GOT3 (cell line): ENCODE results near the gene CDCP2.

Source experiments
- DNase-seq: peaks from one replicate; lab custom pipeline; 2025; ENCODE audit warnings: mixed read lengths; lab: John Stamatoyannopoulos, UW

Gene CDCP2

DNA sequence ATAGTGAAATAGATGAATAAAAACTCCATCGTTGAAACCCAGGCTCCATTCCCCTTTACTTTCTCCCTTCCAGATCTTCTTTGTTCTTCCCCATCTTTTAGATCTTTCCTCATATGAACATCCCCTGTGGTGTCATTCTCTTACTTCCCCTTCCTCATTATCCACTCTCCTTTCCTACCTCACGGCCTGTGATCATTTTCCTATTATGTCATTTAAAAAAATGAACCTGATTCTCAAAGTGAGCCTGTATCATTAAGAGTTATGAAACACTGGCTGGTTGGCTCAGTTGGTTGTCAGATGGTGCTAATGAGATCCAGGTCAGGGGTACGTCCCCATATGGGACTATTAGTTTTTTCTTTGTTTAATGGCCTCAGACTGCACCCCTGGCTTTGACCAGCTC is 61.1 kb downstream of the CDCP2 start:
- DNase-seq, result no peak

DNA sequence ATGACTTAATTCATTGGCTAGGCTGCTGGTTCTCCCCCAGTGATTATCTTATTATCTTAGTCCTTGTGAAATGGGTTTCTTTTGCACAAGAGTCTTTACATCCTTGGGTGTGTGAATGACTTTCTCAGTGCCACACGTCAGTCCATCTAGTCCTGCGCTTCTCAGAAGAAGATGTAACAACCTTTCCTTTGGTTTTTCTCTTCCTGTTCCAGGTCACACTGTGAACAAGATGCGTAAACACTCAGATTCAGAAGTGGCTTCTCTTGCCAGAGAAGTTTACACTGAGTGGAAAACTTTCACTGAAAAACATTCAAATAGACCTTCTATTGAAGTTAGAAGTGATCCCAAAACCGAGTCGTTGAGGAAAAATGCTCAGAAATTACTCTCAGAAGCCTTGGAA is 64.4 kb downstream of the CDCP2 start:
- DNase-seq, result no peak

DNA sequence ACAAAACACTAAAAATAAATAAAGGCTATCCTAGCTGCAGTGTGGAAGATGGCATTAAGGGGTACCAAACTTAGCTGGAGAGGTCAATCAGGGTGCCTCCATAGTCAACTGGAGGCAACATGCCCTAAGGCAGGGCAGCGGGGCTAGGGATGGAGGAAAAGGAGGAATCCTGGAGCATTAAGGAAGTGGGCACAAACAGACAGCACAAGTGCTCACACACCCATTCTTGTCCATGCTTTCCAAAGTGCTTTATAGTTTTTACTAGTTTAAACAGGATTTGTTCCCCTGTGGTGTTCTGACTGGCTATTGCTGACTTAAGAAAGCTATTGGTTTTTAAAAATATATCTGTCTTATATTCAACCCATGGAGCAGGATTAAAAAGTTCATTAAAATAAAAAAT is 66.0 kb downstream of the CDCP2 start:
- DNase-seq, result no peak

DNA sequence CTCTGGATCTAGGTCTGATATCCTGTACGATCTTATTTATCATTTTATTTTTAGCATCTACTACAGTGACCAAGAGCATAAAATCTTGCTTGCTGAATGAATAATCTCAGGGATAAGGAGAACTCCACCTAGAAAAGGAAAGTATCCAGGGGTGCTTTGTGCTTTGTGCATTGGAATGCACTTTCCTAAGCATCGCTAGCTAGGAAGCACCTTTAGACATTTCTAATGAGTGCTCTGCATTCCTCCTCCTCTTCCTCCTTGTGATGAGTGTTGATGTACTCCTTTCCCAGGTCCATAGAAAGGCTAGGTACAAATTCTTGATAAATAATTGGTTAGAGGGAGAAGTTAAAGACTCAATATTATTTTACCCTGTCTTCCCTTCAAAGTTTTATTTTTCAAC is 68.0 kb downstream of the CDCP2 start:
- no peak for DNase-seq
